ENCODE results near the gene MPZL2.
A peak's percentile ranks its signal among the peaks of the same experiment; 100 is the strongest.

The MPZL2 gene

GRCh38 chr11:118224511-118225188, 39.4 kb downstream of the MPZL2 start, which contains the start of gene JAML:
Gene JAML (minus strand): TSS chr11:118225011. CDS start chr11:118214866, 10,145 bp downstream.
- no peaks in the 10 kb centered on the region for H3K27me3 ChIP-seq (ENCODE audit: low read depth, low read length)
- TF ChIP-seq CTCF (IDR thresholded peaks at IDR 0.05; ENCODE audit: low read depth, low read length) (no peak), EZH2phosphoT487 (IDR thresholded peaks at IDR 0.05; ENCODE audit: low read depth) (no peak)
- peak within 1 kb of the TSS; percentile 14 for H3K4me3 ChIP-seq (ENCODE audit: low read length)
- peak within 1 kb of the TSS; percentile 25; the same call in 1 of the 2 replicates for H2AFZ ChIP-seq (ENCODE audit: low read depth, low read length)
- H3K79me2 ChIP-seq (ENCODE audit: low read length): no peaks in the 10 kb centered on the region
- H3K9ac ChIP-seq (ENCODE audit: low read length): no peak within 1 kb of the TSS
- no peaks in the 10 kb centered on the region for H3K9me3 ChIP-seq (ENCODE audit: insufficient read depth, low read length)
- H4K20me1 ChIP-seq (ENCODE audit: insufficient read depth, low read length): no peaks in the 10 kb centered on the region
- no peaks in the 10 kb centered on the region for H3K36me3 ChIP-seq (replicated peaks; ENCODE audit: low read depth, low read length)
- H3K27ac ChIP-seq (ENCODE audit: low read length): peak within 1 kb of the TSS; percentile 49; the same call in 1 of the 2 replicates
- H3K4me2 ChIP-seq (ENCODE audit: low read length): peak within 1 kb of the TSS; percentile 50
- peaks cover 29% of the 10 kb centered on the region for H3K4me1 ChIP-seq (ENCODE audit: low read length)

DNA sequence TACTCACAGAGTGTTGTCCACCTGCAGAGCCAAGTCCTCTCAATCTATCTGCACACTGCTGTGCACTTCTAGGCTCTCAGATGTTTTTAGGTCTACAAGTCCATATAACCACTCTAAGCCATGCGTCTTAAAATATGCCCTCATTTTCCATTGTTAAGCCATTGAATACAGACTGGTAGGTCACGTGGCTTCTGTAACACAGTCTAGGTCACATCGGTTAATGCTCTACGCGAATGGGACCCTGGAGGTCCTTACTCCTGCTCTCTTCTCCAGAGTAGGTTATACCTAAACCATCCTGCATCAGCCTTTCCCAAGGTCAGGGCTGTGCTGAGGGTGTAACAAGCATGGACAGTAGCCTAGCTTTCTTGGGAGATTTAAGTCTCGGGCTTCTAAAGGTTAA, 40.1 kb downstream of the MPZL2 start:
- Histone ChIP-seq H3K4me3 (ENCODE audit: low read length) (no peak overlapping the region), H3K27ac (ENCODE audit: low read length) (no peak overlapping the region), H4K20me1 (ENCODE audit: insufficient read depth, low read length) (no peaks in the 10 kb centered on the region), H3K79me2 (ENCODE audit: low read length) (no peaks in the 10 kb centered on the region), H3K4me1 (ENCODE audit: low read length) (peaks cover 29% of the 10 kb centered on the region), H3K4me2 (ENCODE audit: low read length) (no peak overlapping the region; the same call in 1 of the 2 replicates), H3K9me3 (ENCODE audit: insufficient read depth, low read length) (no peaks in the 10 kb centered on the region), H2AFZ (ENCODE audit: low read depth, low read length) (no peak overlapping the region), H3K36me3 (replicated peaks; ENCODE audit: low read depth, low read length) (no peaks in the 10 kb centered on the region), H3K27me3 (ENCODE audit: low read depth, low read length) (peaks cover 2% of the 10 kb centered on the region; the same call in 1 of the 2 replicates), H3K9ac (ENCODE audit: low read length) (no peak overlapping the region)
- no peak for TF ChIP-seq CTCF (IDR thresholded peaks at IDR 0.05; ENCODE audit: low read depth, low read length)
- no peak for TF ChIP-seq EZH2phosphoT487 (IDR thresholded peaks at IDR 0.05; ENCODE audit: low read depth)

DNA sequence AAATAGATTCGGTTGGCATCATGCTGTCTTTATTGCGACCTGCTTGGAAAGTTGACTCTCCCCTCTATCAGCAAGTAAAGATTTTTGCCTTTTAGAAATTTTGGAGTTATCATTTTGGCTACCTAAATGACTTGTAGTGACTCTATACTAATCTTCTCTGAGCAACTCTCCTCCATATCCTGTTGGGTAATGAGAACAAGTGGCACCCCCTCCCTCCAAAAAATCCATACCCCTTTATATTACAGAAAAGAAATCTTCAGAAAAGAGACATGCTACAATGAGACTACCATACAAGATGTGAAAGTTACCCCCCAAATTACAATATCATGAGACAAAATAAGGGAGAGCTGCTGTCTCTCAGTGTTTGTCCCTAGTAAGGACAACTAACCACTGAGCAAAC, 40.5 kb downstream of the MPZL2 start:
- TF ChIP-seq EZH2phosphoT487 (IDR thresholded peaks at IDR 0.05; ENCODE audit: low read depth) (no peak), CTCF (IDR thresholded peaks at IDR 0.05; ENCODE audit: low read depth, low read length) (no peak)
- H3K27ac ChIP-seq (ENCODE audit: low read length): no peak overlapping the region
- no peak overlapping the region for H3K4me3 ChIP-seq (ENCODE audit: low read length)
- H3K4me2 ChIP-seq (ENCODE audit: low read length): no peak overlapping the region
- no peaks in the 10 kb centered on the region for H3K9me3 ChIP-seq (ENCODE audit: insufficient read depth, low read length)
- H3K4me1 ChIP-seq (ENCODE audit: low read length): peaks cover 28% of the 10 kb centered on the region
- H4K20me1 ChIP-seq (ENCODE audit: insufficient read depth, low read length): no peaks in the 10 kb centered on the region
- H3K27me3 ChIP-seq (ENCODE audit: low read depth, low read length): peaks cover 5% of the 10 kb centered on the region
- no peaks in the 10 kb centered on the region for H3K36me3 ChIP-seq (replicated peaks; ENCODE audit: low read depth, low read length)
- H3K79me2 ChIP-seq (ENCODE audit: low read length): no peaks in the 10 kb centered on the region
- no peak overlapping the region for H2AFZ ChIP-seq (ENCODE audit: low read depth, low read length)
- H3K9ac ChIP-seq (ENCODE audit: low read length): no peak overlapping the region

GRCh38 chr11:118222437-118222836, 41.7 kb downstream of the MPZL2 start:
- H3K9me3 ChIP-seq (ENCODE audit: insufficient read depth, low read length): no peaks in the 10 kb centered on the region
- H3K9ac ChIP-seq (ENCODE audit: low read length): no peak overlapping the region
- H3K79me2 ChIP-seq (ENCODE audit: low read length): no peaks in the 10 kb centered on the region
- H3K4me1 ChIP-seq (ENCODE audit: low read length): peaks cover 21% of the 10 kb centered on the region
- no peak overlapping the region for H2AFZ ChIP-seq (ENCODE audit: low read depth, low read length)
- TF ChIP-seq EZH2phosphoT487 (IDR thresholded peaks at IDR 0.05; ENCODE audit: low read depth) (no peak), CTCF (IDR thresholded peaks at IDR 0.05; ENCODE audit: low read depth, low read length) (no peak)
- H4K20me1 ChIP-seq (ENCODE audit: insufficient read depth, low read length): no peaks in the 10 kb centered on the region
- H3K27ac ChIP-seq (ENCODE audit: low read length): no peak overlapping the region
- no peak overlapping the region for H3K4me2 ChIP-seq (ENCODE audit: low read length)
- peaks cover 5% of the 10 kb centered on the region for H3K27me3 ChIP-seq (ENCODE audit: low read depth, low read length)
- H3K36me3 ChIP-seq (replicated peaks; ENCODE audit: low read depth, low read length): no peaks in the 10 kb centered on the region
- H3K4me3 ChIP-seq (ENCODE audit: low read length): no peak overlapping the region
